Effector memory CD4-positive, alpha-beta T cell (primary cell): ENCODE measurements around the gene SIPA1L2.

Experiments
- DNase-seq, 3 donors: peaks; one replicate each; pipeline ENCODE4 v3.0.0-alpha.2; 2020
- H3K27ac ChIP-seq: 2 replicates; pipeline ENCODE4 v1.7.0; 2013; ENCODE audit warnings: mild to moderate bottlenecking, low read length, moderate library complexity; ENCODE audit not compliant: insufficient read depth, poor library complexity, severe bottlenecking
- H3K27me3 ChIP-seq: replicated peaks from 2 replicates; pipeline ENCODE4 v1.7.0; 2013; ENCODE audit warnings: mild to moderate bottlenecking, low read length; ENCODE audit not compliant: insufficient read depth, control insufficient read depth, poor library complexity, severe bottlenecking
- H3K36me3 ChIP-seq: 2 replicates; pipeline ENCODE4 v1.7.0; 2013; ENCODE audit warnings: mild to moderate bottlenecking, low read length, moderate library complexity; ENCODE audit not compliant: control insufficient read depth, insufficient read depth
- H3K4me1 ChIP-seq: 2 replicates; pipeline ENCODE4 v1.7.0; 2013; ENCODE audit warnings: low read length, mild to moderate bottlenecking; ENCODE audit not compliant: control insufficient read depth, insufficient read depth, poor library complexity, severe bottlenecking
- H3K4me3 ChIP-seq: 2 replicates; pipeline ENCODE4 v1.7.0; 2013; ENCODE audit warnings: low read length, low read depth, mild to moderate bottlenecking; ENCODE audit not compliant: insufficient read depth, poor library complexity, severe bottlenecking
- H3K9me3 ChIP-seq: 2 replicates; pipeline ENCODE4 v1.7.0; 2013; ENCODE audit warnings: mild to moderate bottlenecking, low read length, moderate library complexity; ENCODE audit not compliant: control insufficient read depth

SIPA1L2 gene

DNA sequence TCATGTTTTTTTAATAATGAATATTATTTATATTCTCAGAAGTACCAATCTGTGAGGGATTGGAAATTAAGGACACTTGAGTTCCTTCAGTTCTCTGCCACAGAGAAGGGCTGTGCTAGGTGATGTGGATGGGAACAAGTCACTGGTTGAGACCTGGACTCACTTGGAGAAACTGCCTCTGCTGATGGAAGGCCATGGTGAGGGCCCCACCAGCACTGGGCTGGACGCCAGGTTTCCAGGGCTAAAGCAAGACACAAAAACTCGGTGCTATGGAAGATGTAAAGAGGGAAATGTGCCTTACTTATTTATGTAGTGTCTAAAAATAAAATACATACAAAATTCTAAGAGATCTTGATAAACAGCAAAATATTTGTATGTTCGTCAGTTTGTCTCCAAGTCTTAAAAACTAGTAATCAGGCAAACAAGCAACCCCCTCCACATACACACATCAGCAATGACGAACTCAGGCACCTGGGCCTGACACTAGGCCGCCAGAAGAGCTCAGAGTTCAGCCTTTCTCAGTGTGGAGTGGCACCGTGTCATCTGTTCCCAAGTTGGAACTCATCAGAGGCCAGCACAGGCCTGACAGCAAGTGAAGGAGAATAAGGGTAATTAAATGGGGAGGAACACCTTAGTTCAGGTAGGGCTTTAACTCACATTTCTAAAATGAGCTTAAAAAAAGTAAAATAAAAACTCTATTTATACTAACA lies 19.6 kb downstream of the SIPA1L2 start:
- no peaks in the 10 kb centered on the region for H3K27me3 ChIP-seq
- H3K4me1 ChIP-seq, result no peaks in the 10 kb centered on the region
- DNase-seq, result no peak
- no peak overlapping the region for H3K27ac ChIP-seq
- H3K4me3 ChIP-seq, result no peak overlapping the region
- H3K9me3 ChIP-seq, result no peaks in the 10 kb centered on the region
- no peaks in the 10 kb centered on the region for H3K36me3 ChIP-seq

DNA sequence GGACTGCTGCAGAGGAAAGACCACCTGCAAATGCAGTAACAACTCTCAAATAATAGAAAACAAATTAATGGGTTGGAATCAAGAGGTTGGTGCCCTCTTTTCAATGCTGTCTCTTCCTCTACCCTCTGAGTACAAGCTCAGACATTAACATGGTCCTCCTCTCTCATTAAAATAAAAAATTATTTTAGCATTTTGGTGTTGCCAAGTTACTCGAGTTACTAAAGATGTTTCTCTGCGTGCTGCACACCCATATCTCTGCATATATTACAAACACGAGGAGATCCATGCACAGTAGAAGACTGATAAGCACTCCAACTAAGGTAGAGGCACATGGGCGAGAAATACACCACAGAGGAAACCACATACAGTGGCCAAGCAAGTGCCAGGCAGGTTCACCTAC lies 21.5 kb downstream of the SIPA1L2 start:
- no peak overlapping the region for H3K27ac ChIP-seq

DNA sequence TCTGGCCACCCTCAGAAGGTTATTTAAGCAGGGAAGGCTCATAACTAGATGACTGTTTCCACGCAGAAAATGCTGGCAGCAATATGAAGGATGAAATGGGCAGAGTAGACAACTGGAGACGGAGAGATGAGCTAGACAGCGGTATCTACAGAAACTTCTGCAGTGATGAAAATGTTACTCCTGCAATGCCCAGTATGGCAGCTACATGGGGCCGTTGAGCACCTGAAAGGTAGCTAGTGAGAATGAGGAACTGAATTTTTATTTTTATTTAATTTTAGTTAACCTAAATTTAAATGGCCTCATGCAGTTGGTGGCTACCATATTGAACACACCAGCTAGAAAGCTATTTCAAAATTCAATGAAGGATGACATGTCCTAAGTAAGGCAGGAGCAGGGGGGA lies 27.3 kb downstream of the SIPA1L2 start:
- Histone ChIP-seq H3K27me3 (no peaks in the 10 kb centered on the region), H3K9me3 (no peaks in the 10 kb centered on the region), H3K36me3 (no peaks in the 10 kb centered on the region), H3K4me1 (peaks cover 4% of the 10 kb centered on the region), H3K4me3 (no peak overlapping the region), H3K27ac (no peak overlapping the region)
- no peak for DNase-seq

More for the DNA sequence above, 21.5 kb downstream of the SIPA1L2 start:
- H3K9me3 ChIP-seq, result no peaks in the 10 kb centered on the region
- no peak overlapping the region for H3K4me3 ChIP-seq
- DNase-seq, result no peak
- no peaks in the 10 kb centered on the region for H3K4me1 ChIP-seq
- H3K27me3 ChIP-seq, result no peaks in the 10 kb centered on the region
- H3K36me3 ChIP-seq, result no peaks in the 10 kb centered on the region

DNA sequence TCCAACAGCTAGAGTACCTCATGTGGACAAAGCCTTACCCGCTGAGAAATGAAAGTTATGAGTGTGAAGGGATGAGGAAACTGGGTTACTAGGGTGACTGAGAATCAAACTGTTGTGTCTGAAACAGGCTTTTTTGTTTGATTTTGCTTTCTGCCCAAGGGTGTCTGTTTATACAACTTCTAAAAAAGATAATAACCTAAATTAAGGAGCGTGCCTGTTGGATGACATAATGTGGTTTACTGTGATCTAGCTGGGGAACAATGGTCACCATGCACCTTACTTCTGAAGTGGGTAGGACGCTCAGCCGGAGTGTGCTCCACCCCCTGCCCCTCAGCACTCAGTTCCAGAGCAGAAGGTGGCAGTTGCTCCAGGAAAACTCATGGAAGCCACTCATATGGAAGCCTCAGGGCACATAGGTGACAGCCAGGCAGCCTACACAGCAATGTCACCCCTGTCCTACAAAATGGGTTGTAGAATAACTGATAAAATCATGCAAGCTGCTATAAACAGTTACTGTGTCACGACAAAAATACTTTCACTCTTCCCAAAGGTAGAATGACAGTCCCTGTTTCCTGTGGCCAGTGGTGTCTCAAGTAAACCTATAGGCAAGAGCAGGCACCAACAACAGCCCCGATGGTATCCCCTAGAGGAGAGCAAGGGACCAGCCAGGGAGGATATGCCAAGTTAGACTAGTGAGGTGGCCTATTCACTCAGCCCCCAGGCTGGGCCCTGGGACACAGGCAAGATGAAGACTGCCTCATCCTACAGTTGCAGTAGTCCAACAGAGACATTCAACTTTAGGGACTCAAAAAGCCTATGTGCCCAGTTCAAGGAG lies 29.3 kb downstream of the SIPA1L2 start:
- no peak for DNase-seq
- Histone ChIP-seq H3K4me3 (no peak overlapping the region), H3K36me3 (no peaks in the 10 kb centered on the region), H3K9me3 (no peaks in the 10 kb centered on the region), H3K4me1 (peaks cover 4% of the 10 kb centered on the region), H3K27ac (no peak overlapping the region), H3K27me3 (no peaks in the 10 kb centered on the region)

DNA sequence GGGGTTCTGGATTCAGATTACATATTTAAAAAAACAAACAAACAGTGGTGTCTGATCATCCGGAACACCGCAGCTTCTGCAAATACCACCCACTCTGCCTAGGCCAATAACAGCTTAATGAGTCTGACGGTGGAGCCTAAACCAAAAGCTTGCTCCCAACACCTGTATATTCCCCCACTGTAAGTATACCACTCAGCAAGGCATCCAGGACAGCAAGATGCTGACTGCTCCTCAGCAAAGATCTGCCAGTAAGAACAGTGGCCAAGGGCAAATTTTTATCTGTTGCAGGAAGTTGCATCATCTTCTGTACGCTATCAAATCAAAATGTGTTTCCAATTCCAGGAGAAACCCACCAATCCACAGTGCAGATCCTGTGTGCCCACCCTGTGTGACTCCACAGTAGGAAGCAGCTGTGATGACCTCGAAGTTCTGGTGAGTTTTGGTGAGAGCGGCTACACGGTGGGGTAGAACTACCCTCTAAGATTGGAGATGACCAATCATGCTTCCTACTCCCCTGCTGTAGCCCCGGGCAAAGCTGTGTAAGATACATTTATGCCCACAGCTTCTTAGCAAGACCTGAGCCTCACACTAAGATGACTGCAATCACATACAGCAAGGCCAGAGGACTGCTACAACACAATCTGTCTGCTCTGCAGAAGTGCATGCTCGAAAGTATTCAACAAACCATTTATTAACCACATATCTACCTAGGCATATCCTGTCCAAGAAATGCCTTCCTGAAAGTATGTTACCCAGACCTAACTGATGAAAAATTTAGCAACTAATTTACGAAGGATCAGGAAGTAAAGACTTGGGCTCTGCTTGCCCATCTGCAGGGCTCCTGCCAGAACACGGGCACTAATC lies 30.5 kb downstream of the SIPA1L2 start:
- no peaks in the 10 kb centered on the region for H3K9me3 ChIP-seq
- H3K36me3 ChIP-seq, result no peaks in the 10 kb centered on the region
- H3K27me3 ChIP-seq, result no peaks in the 10 kb centered on the region
- no peak overlapping the region for H3K4me3 ChIP-seq
- DNase-seq, result no peak
- H3K4me1 ChIP-seq, result peaks cover 4% of the 10 kb centered on the region
- no peak overlapping the region for H3K27ac ChIP-seq

DNA sequence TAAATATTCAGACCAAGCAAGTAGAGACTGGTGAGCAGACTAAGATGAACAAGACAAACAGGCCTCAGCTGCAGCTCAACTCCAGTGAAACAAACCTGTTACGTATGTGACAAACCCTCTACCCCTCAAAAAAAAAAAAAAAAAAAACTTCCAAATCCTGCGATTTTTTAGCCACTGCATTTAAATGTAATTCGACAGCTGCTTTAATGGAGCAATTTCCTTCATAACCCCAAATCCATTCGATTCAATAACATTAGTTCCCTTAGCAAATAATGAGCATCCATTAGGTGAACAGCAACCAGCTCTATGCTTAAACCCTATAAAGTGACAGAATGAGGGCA lies 31.1 kb downstream of the SIPA1L2 start:
- no peak overlapping the region for H3K4me3 ChIP-seq
- no peaks in the 10 kb centered on the region for H3K9me3 ChIP-seq
- peaks cover 4% of the 10 kb centered on the region for H3K4me1 ChIP-seq
- no peaks in the 10 kb centered on the region for H3K36me3 ChIP-seq
- no peaks in the 10 kb centered on the region for H3K27me3 ChIP-seq
- no peak overlapping the region for H3K27ac ChIP-seq
- DNase-seq, result no peak

DNA sequence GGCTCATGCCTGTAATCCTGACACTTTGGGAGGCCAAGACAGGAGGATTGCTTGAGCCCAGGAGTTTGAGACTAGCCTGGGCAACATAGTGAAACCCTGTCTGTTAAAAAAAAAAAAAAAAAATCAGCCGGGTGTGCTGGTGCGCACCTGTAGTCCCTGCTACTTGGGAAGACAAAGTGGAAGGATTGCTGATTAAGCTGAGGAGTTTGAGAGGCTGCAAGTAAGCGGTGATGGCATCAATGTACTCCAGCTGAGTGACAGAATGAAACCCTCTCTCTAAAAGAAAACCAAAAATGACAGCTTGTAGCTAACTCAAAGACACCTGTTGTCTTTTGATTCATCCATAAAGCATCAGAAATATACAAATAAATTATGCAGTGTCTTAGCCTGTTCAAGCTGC lies 31.8 kb downstream of the SIPA1L2 start:
- Histone ChIP-seq H3K27ac (no peak overlapping the region), H3K4me1 (peaks cover 4% of the 10 kb centered on the region), H3K36me3 (no peaks in the 10 kb centered on the region), H3K9me3 (no peaks in the 10 kb centered on the region), H3K4me3 (no peak overlapping the region), H3K27me3 (no peaks in the 10 kb centered on the region)
- no peak for DNase-seq

DNA sequence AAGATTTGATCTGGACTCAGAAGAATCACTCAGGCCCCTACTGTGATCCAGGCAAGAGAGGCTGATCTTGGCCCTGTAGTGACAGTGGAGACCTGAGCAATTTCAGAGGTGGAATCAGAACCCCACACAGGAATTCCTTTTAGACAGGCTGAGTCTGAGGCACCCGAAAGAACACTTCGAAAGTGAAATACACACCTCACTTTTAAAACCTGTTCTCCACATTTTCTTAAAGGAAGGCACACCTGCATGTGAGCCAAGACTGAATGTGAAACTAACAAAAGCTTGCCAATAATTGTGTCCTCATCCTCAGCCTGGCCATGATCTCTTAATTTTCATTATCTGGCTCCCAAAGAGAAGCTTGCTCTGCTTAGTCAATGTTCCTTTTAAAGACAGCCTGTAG lies 32.2 kb downstream of the SIPA1L2 start:
- H3K36me3 ChIP-seq, result no peaks in the 10 kb centered on the region
- DNase-seq, result no peak
- no peaks in the 10 kb centered on the region for H3K27me3 ChIP-seq
- no peak overlapping the region for H3K27ac ChIP-seq
- peaks cover 4% of the 10 kb centered on the region for H3K4me1 ChIP-seq
- H3K4me3 ChIP-seq, result no peak overlapping the region
- no peaks in the 10 kb centered on the region for H3K9me3 ChIP-seq

DNA sequence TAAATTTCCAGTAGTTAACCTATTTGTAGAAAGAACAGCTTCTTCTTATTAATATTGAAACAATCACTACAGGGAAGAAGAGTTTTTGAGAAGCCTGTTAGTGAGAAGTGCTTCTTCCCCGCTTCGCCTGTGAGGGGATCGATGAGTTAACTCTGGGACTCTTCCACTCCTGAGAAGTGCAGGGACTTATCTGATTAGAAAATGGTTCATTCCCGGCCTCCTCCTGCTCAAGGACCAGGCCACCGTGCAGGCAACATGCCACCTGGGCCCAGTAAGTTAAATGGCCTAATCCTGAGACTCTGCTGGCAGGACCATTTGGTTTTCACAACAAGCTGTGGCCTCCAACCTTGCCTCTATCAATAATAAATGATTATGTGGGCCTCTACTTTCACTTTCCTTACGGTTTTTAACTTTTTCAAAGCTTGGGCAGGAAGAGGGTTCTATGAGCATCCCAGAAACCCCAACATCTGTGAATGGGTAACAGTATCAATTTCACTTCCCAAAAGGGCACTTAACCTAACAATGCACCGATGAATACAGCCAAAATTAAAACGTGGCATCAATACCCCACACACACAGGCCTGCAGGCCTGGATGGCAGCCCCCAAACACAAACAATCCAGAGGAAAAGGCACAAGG lies 33.1 kb downstream of the SIPA1L2 start:
- no peak overlapping the region for H3K4me3 ChIP-seq
- no peaks in the 10 kb centered on the region for H3K9me3 ChIP-seq
- H3K4me1 ChIP-seq, result peaks cover 4% of the 10 kb centered on the region
- H3K36me3 ChIP-seq, result no peaks in the 10 kb centered on the region
- no peak overlapping the region for H3K27ac ChIP-seq
- no peaks in the 10 kb centered on the region for H3K27me3 ChIP-seq
- DNase-seq, result no peak
